GM21717 (cell line): ENCODE results near the gene BTBD2.
"Not testable (repeated sequence)": the region's sequence is repeated elsewhere in the genome, so short reads cannot be mapped to it uniquely, and the experiment has no call there.

Experiments
- ATAC-seq: cut with Tn5 transposase; IDR thresholded peaks from one replicate; pipeline ENCODE4 v1.9.1; 2021; ENCODE audit warnings: mild to moderate bottlenecking, moderate library complexity; ENCODE audit not compliant: unreplicated experiment

The BTBD2 gene

DNA sequence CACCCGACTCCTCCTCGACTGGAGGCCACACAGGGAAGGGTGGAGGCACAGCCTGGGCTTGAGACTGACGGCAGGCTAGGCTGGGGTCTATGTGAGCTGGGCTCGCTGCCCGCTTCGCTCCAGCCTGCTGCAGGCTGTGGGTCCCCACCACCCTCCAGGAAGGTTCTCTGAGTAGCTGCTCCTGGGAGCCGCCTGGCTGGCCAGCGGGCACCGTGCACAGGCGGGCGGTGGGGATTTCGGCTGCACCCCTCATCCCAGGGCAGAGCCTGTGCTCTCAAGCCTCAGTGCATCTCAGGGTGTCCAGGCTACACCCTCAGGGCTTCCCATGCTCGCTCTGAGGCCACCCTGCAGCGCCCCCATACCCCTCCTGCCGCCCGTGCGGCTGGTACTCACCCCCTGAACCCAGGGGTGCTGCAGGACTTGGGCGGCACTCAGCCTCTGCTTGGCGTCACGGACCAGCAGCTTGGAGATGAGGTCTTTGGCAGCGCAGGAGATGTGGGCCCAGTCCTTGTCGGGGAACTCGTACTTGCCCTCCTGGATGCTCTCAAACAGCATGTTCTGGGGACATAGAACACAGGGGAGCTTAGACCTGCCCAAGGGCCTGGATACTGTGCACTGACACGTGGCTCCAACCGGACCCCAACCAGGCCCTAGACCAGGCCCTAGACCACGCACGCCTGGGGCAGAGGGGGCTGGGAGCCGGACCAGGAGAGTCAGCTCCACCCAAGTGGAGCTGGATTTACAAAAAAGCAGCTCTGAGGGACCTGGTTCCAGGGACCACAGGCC is 25.3 kb upstream of the BTBD2 start:
- no peak for ATAC-seq

- no peak for ATAC-seq
Measured at GRCh38 chr19:2039959-2040646, 24.6 kb upstream of the BTBD2 start.

DNA sequence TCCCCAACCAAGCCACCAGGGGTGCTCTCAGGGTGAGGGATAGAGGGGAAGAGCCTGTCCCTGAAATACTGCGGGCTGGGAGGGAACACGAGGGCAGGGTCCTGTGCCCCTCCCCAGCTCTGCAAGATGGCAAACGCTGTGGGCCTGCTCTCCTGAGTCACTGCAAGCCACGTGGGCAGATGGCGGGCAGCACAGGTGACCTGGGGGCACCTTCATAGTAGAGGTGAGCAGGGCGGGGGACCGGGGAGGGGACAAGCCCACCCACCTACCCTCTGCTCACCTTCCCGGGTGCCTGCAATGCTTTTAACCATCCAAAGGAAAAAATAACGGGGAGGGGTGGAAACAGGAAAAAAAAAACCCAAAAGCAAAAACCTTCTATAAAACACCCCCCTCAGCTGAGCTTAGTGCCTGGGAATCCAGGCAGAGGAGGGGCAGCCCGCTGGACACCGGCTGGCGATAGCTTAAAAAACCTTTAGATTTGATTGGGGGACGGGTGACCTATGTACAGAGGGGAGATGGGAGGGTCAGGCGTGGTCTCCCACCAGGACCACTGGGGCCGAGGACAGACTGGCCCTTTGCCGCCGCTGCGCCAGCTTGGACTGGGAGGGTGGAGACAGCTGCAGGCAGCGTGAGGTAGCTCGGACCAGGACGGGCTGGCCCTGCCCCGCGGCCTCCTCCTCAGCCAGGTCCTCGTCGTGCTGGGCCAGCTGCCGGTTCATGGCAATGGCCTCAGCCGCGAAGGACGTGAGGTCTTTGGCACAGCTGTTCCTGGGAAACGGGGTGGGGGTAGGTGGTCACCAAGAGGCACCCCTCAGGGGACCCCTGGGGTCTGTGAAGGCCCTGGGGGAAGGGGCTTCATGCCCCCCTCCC is 23.8 kb upstream of the BTBD2 start:
- ATAC-seq = no peak

GRCh38 chr19:2038284-2039088 is 23.0 kb upstream of the BTBD2 start:
- no peak for ATAC-seq

DNA sequence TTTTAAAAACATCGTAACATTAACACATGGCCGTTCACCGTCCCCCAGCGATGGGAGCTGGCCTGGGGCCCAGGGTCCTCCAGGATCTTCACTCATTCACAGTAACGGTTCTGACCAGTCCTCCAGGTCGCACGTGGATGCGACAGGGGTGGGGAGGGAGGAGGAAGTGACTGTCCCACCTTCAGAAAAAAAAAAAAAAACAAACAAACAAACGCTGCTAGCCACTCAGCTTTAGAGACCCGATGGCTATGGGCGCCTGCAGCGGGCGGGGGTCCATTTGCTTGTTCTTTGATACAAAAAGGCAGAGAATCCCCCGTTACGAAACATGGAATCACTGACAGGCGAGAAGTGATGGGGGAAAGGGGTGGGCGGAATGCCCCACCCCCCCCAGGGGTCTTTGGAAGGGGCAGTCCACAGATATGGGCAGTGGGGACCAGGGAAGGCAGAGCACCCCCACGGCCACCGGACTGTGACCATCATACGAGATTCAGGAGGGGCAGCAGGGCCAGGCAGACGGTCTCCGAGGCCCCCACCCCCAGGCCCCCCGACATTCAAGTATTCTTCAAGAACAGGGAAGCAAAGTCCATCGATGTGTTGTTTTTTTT is 22.2 kb upstream of the BTBD2 start:
- ATAC-seq = no peak

DNA sequence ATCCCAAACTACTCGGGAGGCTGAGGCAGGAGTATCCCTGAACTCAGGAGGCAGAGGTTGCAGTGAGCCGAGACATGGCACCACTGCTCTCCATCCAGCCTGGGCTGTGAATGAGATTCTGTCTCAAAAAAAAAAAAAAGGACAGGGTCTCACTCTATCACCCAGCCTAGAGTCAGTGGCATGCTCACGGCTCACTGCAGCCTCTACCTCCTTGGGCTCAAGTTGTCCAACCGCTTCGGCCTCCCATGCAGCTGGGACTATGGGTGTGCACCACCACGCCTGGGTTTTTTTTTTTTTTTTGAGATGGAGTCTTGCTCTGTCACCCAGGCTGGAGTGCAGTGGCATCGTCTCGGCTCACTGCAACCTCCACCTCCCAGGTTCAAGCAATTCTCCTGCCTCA is 20.9 kb upstream of the BTBD2 start:
- ATAC-seq = no peak

- no peak for ATAC-seq
Measured at GRCh38 chr19:2035590-2035991, 20.1 kb upstream of the BTBD2 start.

DNA sequence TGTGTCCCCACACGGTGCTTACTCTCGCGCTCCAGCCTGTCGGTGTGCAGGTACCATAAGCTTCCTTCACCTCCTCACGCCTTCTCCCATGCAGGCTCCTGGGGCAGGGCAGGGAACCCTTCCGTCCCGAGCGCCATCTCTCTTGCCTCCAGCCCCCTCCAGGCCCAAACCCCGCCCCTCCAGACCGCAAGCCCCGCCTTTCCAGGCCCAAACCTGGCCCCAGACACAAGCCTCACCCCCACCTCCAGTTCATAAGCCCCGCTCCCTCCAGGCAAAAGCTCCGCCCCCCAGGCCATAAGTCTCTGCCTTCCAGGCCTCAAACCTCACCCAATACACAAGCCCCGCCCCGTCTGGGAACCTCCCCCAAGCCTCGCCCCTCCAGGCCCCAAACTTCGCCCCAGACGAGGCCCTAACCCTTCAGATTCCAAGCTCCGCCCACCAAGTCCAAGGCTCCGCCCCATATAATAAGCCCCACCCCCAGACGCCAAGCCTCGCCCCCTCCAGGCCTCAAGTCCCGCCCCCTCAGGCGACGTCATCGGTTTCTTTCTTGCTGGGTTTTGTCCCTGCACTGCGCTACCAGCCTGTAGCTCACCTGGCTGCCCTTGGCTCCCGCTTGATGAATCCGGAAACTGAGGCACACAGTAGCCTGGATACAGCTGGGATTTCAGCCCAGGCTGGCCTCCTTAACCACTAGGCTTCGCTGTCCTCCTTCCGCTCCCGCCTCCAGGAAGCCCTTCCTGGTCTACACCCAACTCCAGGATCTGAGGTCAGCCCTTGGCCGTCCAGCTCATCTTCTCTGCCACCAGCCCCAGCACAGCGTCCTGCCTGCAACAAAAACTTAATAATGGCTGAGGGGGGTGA is 19.4 kb upstream of the BTBD2 start:
- no peak for ATAC-seq

DNA sequence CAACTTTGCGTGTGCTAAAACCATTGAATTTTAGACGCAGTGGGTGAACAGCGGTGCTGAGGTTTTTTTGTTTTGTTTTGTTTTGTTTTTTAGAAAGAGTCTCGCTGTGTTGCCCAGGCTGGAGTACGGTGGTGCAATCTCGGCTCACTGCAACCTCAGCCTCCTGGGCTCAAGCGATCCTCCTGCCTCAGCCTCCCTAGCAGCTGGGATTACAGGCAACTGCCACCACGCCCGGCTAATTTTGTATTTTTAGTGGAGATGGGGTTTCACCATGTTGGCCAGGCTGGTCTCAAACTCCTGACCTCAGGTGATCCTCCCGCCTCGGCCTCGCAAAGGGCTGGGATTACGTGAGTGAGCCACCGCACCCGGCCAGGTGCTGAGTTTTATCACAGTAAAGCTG is 18.7 kb upstream of the BTBD2 start:
- ATAC-seq = not testable (repeated sequence)

DNA sequence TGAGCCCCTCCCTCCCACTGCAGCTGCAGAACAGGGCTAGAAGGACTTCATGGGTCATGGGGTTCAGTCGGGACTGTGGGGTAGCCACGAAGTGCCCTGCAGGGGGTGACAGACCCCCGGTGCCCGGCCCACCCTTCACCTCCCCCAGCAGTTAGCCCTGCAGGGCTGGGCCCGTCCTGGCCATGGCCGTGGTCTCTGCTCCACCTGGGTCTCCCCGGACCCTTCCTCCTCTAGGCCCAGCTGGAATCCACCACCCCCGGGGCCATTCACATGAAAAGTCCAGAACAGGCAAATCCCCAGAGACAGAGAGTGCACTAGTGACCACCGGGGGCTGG is 18.3 kb upstream of the BTBD2 start:
- no peak for ATAC-seq

DNA sequence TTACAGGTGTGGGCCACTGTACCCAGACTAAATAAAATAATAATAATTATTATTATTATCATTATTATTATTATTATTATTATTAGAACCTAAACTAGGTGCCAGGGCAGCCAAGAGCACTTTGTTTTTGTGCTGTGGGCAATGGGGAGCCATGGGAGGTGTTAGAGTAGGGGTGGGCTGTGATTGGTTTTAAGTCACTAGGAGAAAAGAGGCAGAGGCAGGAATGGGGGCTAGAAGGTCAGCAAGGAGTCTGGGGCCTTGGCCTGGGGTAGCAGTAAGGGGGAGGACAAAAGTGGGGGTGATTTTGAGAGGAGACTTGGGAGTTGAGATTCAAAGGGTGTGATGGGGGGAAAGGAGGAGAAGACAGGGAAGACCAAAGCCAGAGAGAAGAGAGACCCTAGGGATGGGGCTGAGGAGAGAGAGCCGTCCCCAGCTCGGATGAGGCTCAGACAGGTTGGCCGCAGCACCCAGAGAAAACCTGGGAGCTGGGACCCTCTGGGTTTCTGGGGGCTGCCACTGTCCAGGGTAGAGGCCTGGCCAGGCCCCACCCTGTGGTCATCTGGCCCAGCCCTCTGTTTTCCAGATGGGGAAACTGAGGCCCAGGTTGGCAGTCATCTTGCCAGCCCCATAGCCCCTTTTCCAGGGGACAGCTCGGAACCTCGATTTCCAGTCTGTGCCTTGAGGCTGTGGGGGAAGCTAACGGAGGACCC is 17.8 kb upstream of the BTBD2 start:
- ATAC-seq = no peak

GRCh38 chr19:2032296-2032941 is 16.9 kb upstream of the BTBD2 start:
- no peak for ATAC-seq

DNA sequence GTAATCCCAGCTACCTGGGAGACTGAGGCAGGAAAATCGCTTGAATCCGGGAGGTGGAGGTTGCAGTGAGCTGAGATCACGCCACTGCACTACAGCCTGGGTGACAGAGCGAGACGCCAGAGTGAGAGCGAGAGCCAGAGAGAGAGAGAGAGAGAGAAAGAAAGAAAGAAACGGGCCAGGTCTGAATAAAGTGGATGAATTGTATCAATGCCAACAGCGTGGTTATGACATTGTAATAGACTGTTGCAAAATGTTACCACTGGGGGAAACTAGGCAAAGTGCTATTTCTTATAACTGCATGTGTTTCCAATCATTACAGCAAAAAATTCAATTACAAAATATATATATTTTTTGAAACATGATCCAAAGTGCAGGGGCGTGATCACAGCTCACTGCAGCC is 11.8 kb upstream of the BTBD2 start:
- no peak for ATAC-seq

GRCh38 chr19:2026770-2027169 is 11.3 kb upstream of the BTBD2 start:
- no peak for ATAC-seq

DNA sequence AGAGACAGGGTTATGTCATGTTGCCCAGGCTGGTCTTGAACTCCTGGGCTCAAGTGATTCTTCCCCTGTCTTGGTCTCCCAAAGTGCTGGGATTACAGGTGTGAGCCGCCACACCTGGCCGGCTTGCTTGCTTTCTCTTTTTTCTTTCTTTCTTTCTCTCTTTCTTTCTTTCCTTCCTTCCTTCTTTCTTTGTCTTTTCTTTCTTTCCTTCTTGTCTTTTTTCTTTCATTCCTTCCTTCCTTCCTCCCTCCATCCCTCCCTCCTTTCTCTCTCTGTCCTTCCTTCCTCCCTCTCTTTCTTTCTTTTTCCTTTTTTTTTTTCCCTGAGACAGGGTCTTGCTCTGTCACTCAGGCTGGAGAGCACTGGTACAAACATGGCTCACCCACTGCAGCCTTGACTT is 6.8 kb upstream of the BTBD2 start:
- no peak for ATAC-seq

DNA sequence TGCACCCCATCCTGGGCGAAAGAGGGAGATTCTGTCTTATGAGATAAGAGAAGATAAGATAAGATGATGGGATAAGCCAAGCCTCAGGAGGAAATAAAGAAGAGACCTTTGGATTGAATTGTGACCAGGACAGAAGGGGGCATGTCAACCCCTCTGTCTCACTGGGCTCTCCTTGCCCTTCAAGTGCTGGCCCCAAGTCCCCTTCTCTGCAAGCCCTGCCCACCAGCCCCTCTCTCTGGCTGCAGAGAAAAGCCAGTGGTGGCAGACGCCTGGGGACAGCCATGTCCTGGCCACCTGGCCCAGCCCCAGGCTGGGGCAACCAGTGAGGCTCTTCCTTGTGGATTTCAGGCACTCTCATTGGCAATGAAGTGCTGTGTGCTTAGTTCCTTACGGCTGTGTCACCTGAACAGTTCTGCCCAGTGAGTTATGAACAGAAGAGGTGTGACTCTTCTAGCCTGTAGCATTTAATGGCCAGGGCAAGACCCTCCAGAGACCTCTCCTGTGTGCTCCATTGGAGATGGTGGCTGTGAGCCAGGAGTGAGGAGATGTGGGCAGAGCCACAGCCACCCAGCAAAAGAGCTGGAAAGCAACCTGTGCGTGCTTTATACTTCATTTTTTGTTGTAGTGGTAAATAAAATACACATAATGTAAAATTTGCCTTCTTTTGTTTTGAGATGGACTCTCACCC is 6.1 kb upstream of the BTBD2 start:
- no peak for ATAC-seq

DNA sequence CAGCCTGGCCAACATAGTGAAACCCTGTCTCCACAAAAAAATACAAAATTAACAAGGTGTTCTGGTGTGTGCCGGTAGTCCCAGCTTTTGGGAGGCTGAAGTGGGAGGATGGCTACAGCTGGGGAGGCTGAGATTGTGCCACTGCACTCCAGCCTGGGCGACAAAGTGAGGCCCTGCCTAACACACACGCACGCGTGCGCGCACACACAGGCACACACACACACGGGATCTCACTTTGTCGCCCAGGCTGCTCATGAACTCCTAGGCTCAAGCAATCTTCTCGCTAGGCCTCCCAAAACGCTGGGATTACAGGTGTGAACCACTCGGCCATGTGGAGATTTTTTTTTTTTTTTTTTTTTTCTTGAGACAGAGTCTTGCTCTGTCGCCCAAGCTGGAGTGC is 3.2 kb upstream of the BTBD2 start:
- ATAC-seq = no peak
